IMR-90 (cell line): ENCODE measurements around the gene CIDEC. TPM values are rescaled to one million over a fixed set of nuclear protein-coding genes. Genes with fewer than 3 reads are reported as not detected.

ENCODE experiments used
- ATAC-seq: fragments of 200-7000 bp; cut with Tn5 transposase; 2 replicates; pipeline ENCODE4 v1.9.1; 2020; ENCODE audit warnings: low read depth, mild to moderate bottlenecking, moderate library complexity
- BruUV-seq: library from RNA; stranded (reverse); fragments of 400-500 nt; replicated peaks from 2 replicates; lab custom pipeline; 2021; lab: Mats Ljungman, UMichigan
- CTCF ChIA-PET: fragments of 300-600 bp; formaldehyde crosslinking; extraction: SDS; loops from one replicate; lab custom pipeline; 2021; ENCODE audit warnings: antibody characterized with exemption; lab: Yijun Ruan, JAX
- POLR2A ChIA-PET: fragments of 300-600 bp; sonication (Branson Sonifier 250); formaldehyde crosslinking; loops from one replicate; lab custom pipeline; 2022; ENCODE audit warnings: antibody characterized with exemption; ENCODE audit not compliant: unreplicated experiment; lab: Charles Lee
- DNase-seq: peaks from one replicate; pipeline ENCODE4 v3.0.0; 2013
- H2AFZ ChIP-seq: replicated peaks from 2 replicates; pipeline ENCODE3; 2013; ENCODE audit warnings: low read length, mild to moderate bottlenecking; ENCODE audit not compliant: poor library complexity
- H2AK5ac ChIP-seq: 2 replicates; pipeline ENCODE4 v1.6.1; 2013; ENCODE audit warnings: low read depth, low read length, inconsistent platforms
- H2AK9ac ChIP-seq: replicated peaks from 2 replicates; pipeline ENCODE3; 2013; ENCODE audit warnings: mild to moderate bottlenecking, low read depth, low read length, moderate library complexity; ENCODE audit not compliant: poor library complexity
- H2BK120ac ChIP-seq: 2 replicates; pipeline ENCODE4 v1.6.1; 2013; ENCODE audit warnings: low read depth, low read length, inconsistent platforms
- H2BK15ac ChIP-seq: 3 replicates; pipeline ENCODE4 v1.6.1; 2013; ENCODE audit warnings: low read depth, low read length, inconsistent platforms
- H2BK20ac ChIP-seq: 2 replicates; pipeline ENCODE4 v1.6.1; 2013; ENCODE audit warnings: low read depth, mild to moderate bottlenecking, inconsistent platforms, low read length, moderate library complexity
- H2BK5ac ChIP-seq: 2 replicates; pipeline ENCODE4 v1.6.1; 2013; ENCODE audit warnings: mild to moderate bottlenecking, low read depth, low read length, inconsistent platforms; ENCODE audit not compliant: poor library complexity, severe bottlenecking
- H3K14ac ChIP-seq: replicated peaks from 2 replicates; pipeline ENCODE4 v1.6.1; 2013; ENCODE audit warnings: low read depth, low read length, inconsistent platforms
- H3K18ac ChIP-seq: 2 replicates; pipeline ENCODE4 v1.6.1; 2013; ENCODE audit warnings: low read depth, low read length, control low read depth
- H3K23ac ChIP-seq: 2 replicates; pipeline ENCODE4 v1.6.1; 2013; ENCODE audit warnings: low read depth, low read length, inconsistent platforms
- H3K27ac ChIP-seq: 2 replicates; pipeline ENCODE4 v1.5.1; 2013; ENCODE audit warnings: mild to moderate bottlenecking, control low read depth, low read length; ENCODE audit not compliant: insufficient read depth
- H3K27me3 ChIP-seq: 2 replicates; pipeline ENCODE4 v1.6.1; 2013; ENCODE audit warnings: low read length; ENCODE audit not compliant: control insufficient read depth, insufficient read depth
- H3K36me3 ChIP-seq: 2 replicates; pipeline ENCODE4 v1.6.1; 2013; ENCODE audit warnings: low read length, mixed read lengths; ENCODE audit not compliant: control insufficient read depth, insufficient read depth
- H3K4ac ChIP-seq: 2 replicates; pipeline ENCODE4 v1.6.1; 2013; ENCODE audit warnings: low read depth, low read length, inconsistent platforms
- H3K4me1 ChIP-seq: 2 replicates; pipeline ENCODE4 v1.6.1; 2013; ENCODE audit warnings: low read length, mixed read lengths; ENCODE audit not compliant: control insufficient read depth, insufficient read depth
- H3K4me2 ChIP-seq: 2 replicates; pipeline ENCODE4 v1.6.1; 2013; ENCODE audit warnings: low read depth, mild to moderate bottlenecking, control low read depth, low read length, moderate library complexity
- H3K4me3 ChIP-seq: 2 replicates; pipeline ENCODE4 v1.5.1; 2013; ENCODE audit warnings: low read depth, mild to moderate bottlenecking, control low read depth, low read length, moderate library complexity; ENCODE audit not compliant: insufficient read depth
- H3K56ac ChIP-seq: 2 replicates; pipeline ENCODE4 v1.6.1; 2013; ENCODE audit warnings: low read length, inconsistent platforms; ENCODE audit not compliant: insufficient read depth; ENCODE audit errors: extremely low read depth
- H3K79me1 ChIP-seq, 2 experiments: 2 replicates each; pipeline ENCODE4 v1.6.1; 2013; ENCODE audit warnings: low read length in 2 of 2, inconsistent platforms in 1 of 2, low read depth in 1 of 2
- H3K9ac ChIP-seq: 2 replicates; pipeline ENCODE4 v1.6.1; 2013; ENCODE audit warnings: low read depth, low read length, control low read depth
- H3K9me1 ChIP-seq: 2 replicates; pipeline ENCODE4 v1.6.1; 2013; ENCODE audit warnings: low read length, inconsistent platforms; ENCODE audit not compliant: insufficient read depth
- H3K9me3 ChIP-seq: 2 replicates; pipeline ENCODE4 v1.6.1; 2013; ENCODE audit warnings: low read length; ENCODE audit not compliant: control insufficient read depth, insufficient read depth
- H4K20me1 ChIP-seq: 2 replicates; pipeline ENCODE4 v1.6.1; 2013; ENCODE audit warnings: low read length, inconsistent platforms; ENCODE audit not compliant: insufficient read depth
- H4K5ac ChIP-seq: 2 replicates; pipeline ENCODE4 v1.6.1; 2013; ENCODE audit warnings: mild to moderate bottlenecking, low read depth, low read length, control low read depth
- H4K8ac ChIP-seq, 2 experiments: 2 replicates each; pipeline ENCODE4 v1.6.1; 2013; ENCODE audit warnings: low read depth in 2 of 2, low read length in 2 of 2, control low read depth in 1 of 2, inconsistent platforms in 1 of 2
- H4K91ac ChIP-seq: 2 replicates; pipeline ENCODE4 v1.6.1; 2013; ENCODE audit warnings: low read depth, low read length, inconsistent platforms; ENCODE audit not compliant: insufficient read depth
- BHLHE40 ChIP-seq: fragments of 150-350 bp; IDR thresholded peaks from 2 replicates; pipeline ENCODE4 v1.6.1; 2016; ENCODE audit warnings: mild to moderate bottlenecking, low read depth, low read length
- CHD1 ChIP-seq: IDR thresholded peaks from 2 replicates; pipeline ENCODE4 v1.6.1; 2012; ENCODE audit warnings: low read depth, low read length, improper control_type of control experiment
- FOS ChIP-seq: fragments of 150-350 bp; IDR thresholded peaks from 2 replicates; pipeline ENCODE4 v1.6.1; 2016; ENCODE audit warnings: low read depth, low read length
- MAFK ChIP-seq: IDR thresholded peaks from 2 replicates; pipeline ENCODE4 v1.6.1; 2012; ENCODE audit warnings: low read depth, low read length, improper control_type of control experiment
- MAZ ChIP-seq: IDR thresholded peaks from 2 replicates; pipeline ENCODE4 v1.6.1; 2012; ENCODE audit warnings: low read depth, mild to moderate bottlenecking, low read length, improper control_type of control experiment, moderate library complexity, borderline replicate concordance
- MXI1 ChIP-seq: IDR thresholded peaks from 2 replicates; pipeline ENCODE4 v1.6.1; 2012; ENCODE audit warnings: low read depth, mild to moderate bottlenecking, low read length, moderate library complexity, borderline replicate concordance
- NFE2L2 ChIP-seq: fragments of 150-350 bp; IDR thresholded peaks from 2 replicates; pipeline ENCODE4 v1.6.1; 2016; ENCODE audit warnings: low read depth, mild to moderate bottlenecking, low read length
- POLR2A ChIP-seq: IDR thresholded peaks from 2 replicates; pipeline ENCODE4 v1.6.1; 2012; ENCODE audit warnings: mild to moderate bottlenecking, low read depth, low read length
- RAD21 ChIP-seq: IDR thresholded peaks from 2 replicates; pipeline ENCODE4 v1.6.1; 2012; ENCODE audit warnings: low read length, improper control_type of control experiment
- RCOR1 ChIP-seq: IDR thresholded peaks from 2 replicates; pipeline ENCODE4 v1.6.1; 2012; ENCODE audit warnings: mild to moderate bottlenecking, low read length, improper control_type of control experiment; ENCODE audit not compliant: insufficient replicate concordance
- RFX5 ChIP-seq: IDR thresholded peaks from 2 replicates; pipeline ENCODE4 v1.8.0; 2012; ENCODE audit warnings: low read depth, mild to moderate bottlenecking, low read length, moderate library complexity
- SMC3 ChIP-seq: fragments of 150-350 bp; IDR thresholded peaks from 2 replicates; pipeline ENCODE4 v1.6.1; 2016; ENCODE audit warnings: low read depth, mild to moderate bottlenecking, antibody characterized with exemption, low read length, moderate library complexity
- WGBS, 2 experiments: methylation state at CpG; one replicate each; pipeline versions ENCODE4 v1.1.5 to v1.1.7; 2013; ENCODE audit warnings: missing lambda C conversion rate in 2 of 2; ENCODE audit not compliant: insufficient read length in 1 of 2; ENCODE audit errors: extremely low coverage in 2 of 2; 5-methylcytosine and 5-hydroxymethylcytosine counted together
- dilution Hi-C: fragments of 300-500 bp; cut with HindIII; formaldehyde crosslinking; loops from one replicate; pipeline ENCODE4 v1.14.3; 2018; ENCODE audit warnings: low sequenced_read_pairs; ENCODE audit not compliant: unreplicated experiment
- in situ Hi-C: fragments of 300-500 bp; cut with MboI; formaldehyde crosslinking; loops from 3 replicates; pipeline ENCODE4 v1.14.3; 2019; ENCODE audit warnings: low sequenced_read_pairs, inconsistent platforms, mixed read lengths
- intact Hi-C: fragments of 100-400 bp; cut with micrococcal nuclease; formaldehyde crosslinking; loops from 2 replicates; pipeline ENCODE4 v1.10.0; 2022
- polyA plus RNA-seq, 3 experiments: library from polyadenylated mRNA; depleted of rRNA; stranded (reverse); fragments of >200 nt; gene quantifications; 2 replicates each; pipeline ENCODE4 v1.2.3, GENCODE V29; 2012; ENCODE audit warnings: low replicate concordance in 1 of 3
- total RNA-seq: library from RNA; depleted of rRNA; stranded (reverse); fragments of >200 nt; gene quantifications from 2 replicates; pipeline ENCODE4 v1.2.3, GENCODE V29; 2012
- TF ChIP-seq, protein P1 (sequence below): fragments of 150-350 bp; IDR thresholded peaks from 2 replicates; pipeline ENCODE4 v1.6.1; 2017; ENCODE audit warnings: mild to moderate bottlenecking, antibody characterized with exemption, low read length, low read depth
- TF ChIP-seq, protein P2 (sequence below): fragments of 150-350 bp; IDR thresholded peaks from 2 replicates; pipeline ENCODE4 v1.6.1; 2016; ENCODE audit warnings: low read depth, mild to moderate bottlenecking, low read length, moderate library complexity, borderline replicate concordance

Gene CIDEC
- total and polyA plus RNA-seq, 2 of the 4 experiments (the other 2 are of a cell fraction): 0.09 TPM; not detected in 1

DNA sequence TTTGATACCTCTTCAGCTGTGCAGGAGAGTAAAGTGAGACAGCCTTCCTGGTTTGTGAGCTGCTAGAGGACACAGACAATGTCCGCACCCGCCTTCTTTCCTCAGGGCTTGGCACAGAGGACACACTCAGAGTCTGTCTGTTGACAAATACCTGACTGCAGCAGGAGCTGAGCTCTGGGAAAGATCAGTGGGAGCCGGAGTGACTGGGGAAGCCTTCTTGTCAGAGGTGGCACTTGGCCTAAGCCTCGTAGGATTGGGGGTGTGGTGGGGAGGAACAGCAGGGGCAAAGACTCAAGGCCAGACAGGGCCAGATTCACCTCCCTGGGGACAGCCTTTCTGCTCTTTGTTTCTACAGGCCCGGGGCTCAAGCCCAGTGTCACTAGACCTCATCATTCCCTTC is 33.5 kb upstream of the CIDEC start:
- H4K5ac ChIP-seq: peak overlapping the region; percentile 9; the same call in 1 of the 2 replicates
- peaks cover 7 to 31% of the 10 kb centered on the region in 2 experiments; a peak in 3 of 4 replicates for H3K79me1 ChIP-seq
- no peak overlapping the region for H3K23ac ChIP-seq
- no peak for ATAC-seq
- H3K9ac ChIP-seq: no peak overlapping the region
- ChIA-PET CTCF (no interaction called here), POLR2A (interaction anchor here (0.6 kb wide), 1 partner anchor 19 kb away, joined by 10 read pairs; no protein-coding TSS in a partner anchor)
- H4K8ac ChIP-seq: no peak overlapping the region
- no peak overlapping the region for H3K56ac ChIP-seq
- H3K14ac ChIP-seq: no peak overlapping the region
- H3K9me3 ChIP-seq: no peaks in the 10 kb centered on the region
- TF ChIP-seq, protein P1, sequence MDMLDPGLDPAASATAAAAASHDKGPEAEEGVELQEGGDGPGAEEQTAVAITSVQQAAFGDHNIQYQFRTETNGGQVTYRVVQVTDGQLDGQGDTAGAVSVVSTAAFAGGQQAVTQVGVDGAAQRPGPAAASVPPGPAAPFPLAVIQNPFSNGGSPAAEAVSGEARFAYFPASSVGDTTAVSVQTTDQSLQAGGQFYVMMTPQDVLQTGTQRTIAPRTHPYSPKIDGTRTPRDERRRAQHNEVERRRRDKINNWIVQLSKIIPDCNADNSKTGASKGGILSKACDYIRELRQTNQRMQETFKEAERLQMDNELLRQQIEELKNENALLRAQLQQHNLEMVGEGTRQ: no peak
- TF ChIP-seq FOS (no peak), NFE2L2 (no peak), RAD21 (no peak), POLR2A (no peak), RFX5 (no peak), CHD1 (no peak), MXI1 (no peak), RCOR1 (no peak), SMC3 (no peak), BHLHE40 (no peak), MAFK (no peak), MAZ (no peak)
- TF ChIP-seq, protein P2, sequence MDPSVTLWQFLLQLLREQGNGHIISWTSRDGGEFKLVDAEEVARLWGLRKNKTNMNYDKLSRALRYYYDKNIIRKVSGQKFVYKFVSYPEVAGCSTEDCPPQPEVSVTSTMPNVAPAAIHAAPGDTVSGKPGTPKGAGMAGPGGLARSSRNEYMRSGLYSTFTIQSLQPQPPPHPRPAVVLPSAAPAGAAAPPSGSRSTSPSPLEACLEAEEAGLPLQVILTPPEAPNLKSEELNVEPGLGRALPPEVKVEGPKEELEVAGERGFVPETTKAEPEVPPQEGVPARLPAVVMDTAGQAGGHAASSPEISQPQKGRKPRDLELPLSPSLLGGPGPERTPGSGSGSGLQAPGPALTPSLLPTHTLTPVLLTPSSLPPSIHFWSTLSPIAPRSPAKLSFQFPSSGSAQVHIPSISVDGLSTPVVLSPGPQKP: no peak
- dilution Hi-C loops (no loop called here), intact Hi-C loops (no loop called here), in situ Hi-C loops (no loop called here)
- peaks cover 11% of the 10 kb centered on the region for H3K9me1 ChIP-seq
- H3K27me3 ChIP-seq: no peaks in the 10 kb centered on the region
- no peak overlapping the region for H2BK120ac ChIP-seq
- H2AK5ac ChIP-seq: no peak overlapping the region
- no peak overlapping the region for H4K91ac ChIP-seq
- no peaks in the 10 kb centered on the region for H3K36me3 ChIP-seq
- no peak overlapping the region for H3K4me2 ChIP-seq
- no peak overlapping the region for H2AK9ac ChIP-seq
- WGBS, 2 experiments: 100% methylated on average over 2 of the region's 5 CpGs; no CpG with 5 or more reads in 1 of the 2 experiments
- no peak for DNase-seq
- no peak overlapping the region for H3K4ac ChIP-seq
- BruUV-seq: no TSS peak
- no peak overlapping the region for H3K18ac ChIP-seq
- no peak overlapping the region for H2BK15ac ChIP-seq
- H3K27ac ChIP-seq: no peak overlapping the region
- H3K4me3 ChIP-seq: no peak overlapping the region
- no peak overlapping the region for H2BK5ac ChIP-seq
- peaks cover 32% of the 10 kb centered on the region for H3K4me1 ChIP-seq
- no peaks in the 10 kb centered on the region for H4K20me1 ChIP-seq
- no peak overlapping the region for H2BK20ac ChIP-seq
- no peak overlapping the region for H2AFZ ChIP-seq
